CD4-positive, alpha-beta T cell treated with Interleukin-15 for 4 hours (primary cell): ENCODE results near the gene KRT32.
"Not testable (repeated sequence)": the region's sequence is repeated elsewhere in the genome, so short reads cannot be mapped to it uniquely, and the experiment has no call there.

Source experiments
- DNase-seq: peaks from one replicate; pipeline ENCODE4 v3.0.0-alpha.2; 2020; ENCODE audit warnings: low spot score

KRT32 gene

DNA sequence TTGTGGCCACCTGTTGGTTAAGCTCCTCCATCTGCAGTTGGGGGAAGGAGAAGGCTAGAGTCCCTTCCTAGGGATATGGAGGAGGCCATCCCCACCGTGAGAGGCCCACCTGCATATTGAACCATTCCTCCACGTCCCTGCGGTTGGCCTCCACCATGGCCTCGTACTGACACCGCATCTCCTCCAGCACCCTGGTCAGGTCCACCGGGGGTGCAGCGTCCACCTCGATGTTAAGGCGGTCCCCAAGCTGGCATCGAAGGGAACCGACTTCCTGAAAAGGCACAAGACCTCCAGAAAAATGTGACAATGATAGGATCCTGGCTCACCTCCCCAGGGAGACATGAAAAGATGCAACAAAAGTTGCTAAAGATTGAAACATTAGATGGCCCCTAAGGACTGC lies 3.0 kb downstream of the KRT32 start:
- no peak for DNase-seq

DNA sequence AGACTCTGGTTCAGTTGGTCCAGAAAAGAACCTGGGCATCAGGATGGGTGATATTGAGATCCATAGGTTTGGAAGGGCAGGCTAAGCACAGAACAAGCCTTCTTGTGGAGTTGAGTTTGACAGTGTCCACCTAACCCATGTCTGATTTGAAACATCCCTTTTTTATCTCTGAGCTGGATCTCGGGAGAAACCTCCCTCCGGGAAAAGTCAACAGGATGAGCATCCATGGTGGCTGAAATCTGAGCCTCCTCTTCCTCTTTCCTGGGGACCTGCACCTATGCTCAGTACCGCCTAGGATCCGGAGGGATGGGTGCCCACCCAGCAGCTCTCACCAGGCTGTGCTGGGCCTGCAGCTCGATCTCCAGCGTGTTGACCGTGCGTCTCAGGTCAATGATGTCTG lies 3.4 kb downstream of the KRT32 start:
- no peak for DNase-seq

DNA sequence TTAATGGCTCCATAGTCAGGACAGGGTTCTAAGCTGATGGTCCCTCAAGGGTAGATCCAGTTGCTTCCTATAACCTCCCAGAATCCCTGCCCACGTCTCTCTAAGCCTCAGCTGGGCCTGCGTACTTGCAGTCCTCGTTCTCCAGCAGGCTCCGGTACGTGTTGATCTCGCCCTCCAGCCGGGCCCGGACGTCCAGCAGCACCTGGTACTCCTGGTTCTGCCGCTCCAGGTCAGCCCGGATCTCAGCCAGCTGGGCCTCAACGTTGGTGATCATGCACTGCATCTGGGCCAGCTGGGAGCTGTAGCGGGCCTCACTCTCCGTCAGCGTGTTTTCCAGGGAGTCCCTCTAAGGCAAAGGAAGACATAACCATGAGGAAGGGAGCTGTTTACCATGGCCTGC lies 4.5 kb downstream of the KRT32 start:
- no peak for DNase-seq

- no peak for DNase-seq
Measured at GRCh38 chr17:41457676-41458075, 9.5 kb downstream of the KRT32 start.

DNA sequence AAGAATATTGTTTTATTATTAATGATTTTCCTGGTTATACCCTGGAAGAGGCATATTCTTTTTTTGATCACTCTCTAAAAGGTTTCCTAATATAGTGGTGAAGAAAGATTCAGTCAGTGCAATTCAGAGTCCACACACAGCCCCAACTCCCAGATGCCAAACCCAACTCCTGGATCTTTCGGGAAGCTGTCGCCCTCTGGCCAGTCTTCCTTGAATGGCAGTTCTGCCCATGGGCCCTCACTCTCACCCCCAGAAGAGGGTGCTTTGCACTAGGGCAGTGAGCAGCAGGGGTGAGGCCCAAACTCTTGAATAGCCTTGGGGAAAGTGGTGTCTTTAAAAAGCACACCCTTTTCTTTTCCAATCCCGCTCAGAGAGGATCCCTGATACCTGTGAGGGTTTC lies 11.0 kb downstream of the KRT32 start:
- DNase-seq, result no peak

GRCh38 chr17:41455236-41455635 lies 11.9 kb downstream of the KRT32 start:
- no peak for DNase-seq

DNA sequence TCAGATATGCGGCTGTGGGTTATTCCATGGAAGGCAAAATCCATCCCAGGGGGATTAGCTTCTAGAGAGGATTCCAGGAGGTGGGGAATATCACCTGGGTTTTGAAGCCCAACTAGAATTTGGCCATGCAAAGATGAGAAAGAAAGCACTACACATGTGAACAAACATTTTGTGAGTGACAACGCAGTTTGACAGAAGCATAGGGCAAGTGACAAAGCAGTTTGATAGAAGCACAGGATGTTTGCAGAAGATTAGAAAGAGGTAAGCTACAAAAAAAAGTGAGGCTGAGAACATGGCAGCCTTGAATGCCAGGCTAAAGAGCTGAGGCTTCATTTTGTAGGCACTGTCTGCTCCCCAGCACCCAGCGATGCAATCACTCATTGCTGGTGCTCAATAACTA lies 14.1 kb downstream of the KRT32 start:
- DNase-seq, result no peak

- DNase-seq, result no peak
Measured at GRCh38 chr17:41452281-41452680, 14.9 kb downstream of the KRT32 start.

DNA sequence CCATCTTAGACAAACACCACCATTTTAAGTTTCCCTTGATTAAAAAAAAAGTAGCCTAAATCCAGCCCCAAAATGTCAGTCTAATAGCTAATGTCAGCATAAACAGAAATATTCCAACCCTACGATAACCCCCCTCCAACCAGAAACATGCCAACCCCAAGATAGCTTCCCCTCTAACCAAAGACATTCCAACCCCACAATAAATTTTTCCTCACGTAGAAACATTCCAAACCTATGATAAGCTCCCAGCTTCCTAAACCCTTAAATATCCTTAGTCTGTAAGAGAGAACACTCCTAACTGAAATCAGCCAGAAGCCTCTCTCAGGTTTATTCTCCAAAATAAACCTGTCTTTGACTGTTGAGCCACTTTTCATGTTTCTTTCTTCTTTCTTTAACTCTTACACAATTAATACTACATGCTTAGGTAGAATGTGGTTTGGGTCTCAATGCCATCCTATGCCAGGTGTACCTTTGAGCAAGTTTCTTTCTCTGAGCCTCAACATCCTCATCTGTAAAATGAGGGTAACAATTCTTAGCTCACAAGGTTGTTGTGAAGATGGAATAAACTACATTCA lies 15.9 kb downstream of the KRT32 start:
- DNase-seq, result no peak

- no peak for DNase-seq
Measured at GRCh38 chr17:41449008-41449407, 18.2 kb downstream of the KRT32 start.

DNA sequence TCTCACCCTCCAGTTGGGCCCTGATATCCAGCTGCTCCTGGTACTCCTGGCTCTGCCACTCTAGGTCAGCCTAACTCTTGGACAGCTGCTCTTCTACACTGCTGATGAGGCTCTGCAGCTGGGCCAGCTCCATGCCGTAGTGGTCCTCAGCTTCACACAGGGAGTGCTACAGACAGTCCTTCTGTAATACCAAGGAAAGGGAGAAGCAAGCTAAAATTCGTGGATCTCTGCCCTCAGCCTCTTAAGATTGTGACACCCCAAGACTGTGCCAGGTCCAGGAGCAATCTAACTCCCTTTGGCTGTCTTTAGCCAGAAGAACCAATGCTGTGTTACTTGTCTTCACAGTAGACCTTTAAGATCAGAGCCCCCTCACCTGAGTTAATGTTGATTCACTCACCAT lies 18.7 kb downstream of the KRT32 start:
- no peak for DNase-seq

DNA sequence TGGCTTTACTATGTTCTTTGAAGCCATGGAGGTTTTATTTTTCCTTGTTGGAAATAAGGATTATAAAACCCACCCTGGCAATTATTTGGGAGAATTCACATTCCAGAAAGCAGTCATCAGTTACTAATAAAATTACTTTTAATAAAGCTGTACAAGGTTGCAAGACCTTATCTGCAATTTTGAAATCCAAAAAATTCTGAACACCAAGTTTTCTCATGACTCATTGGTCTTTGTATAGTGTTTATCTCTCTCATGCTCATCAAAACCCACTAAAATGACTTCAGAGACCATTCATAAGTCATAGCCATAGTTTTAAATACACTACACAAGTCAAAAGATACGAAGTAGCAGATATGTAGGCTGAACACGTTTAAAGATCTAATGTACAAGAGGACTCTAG lies 20.4 kb downstream of the KRT32 start:
- no peak for DNase-seq

DNA sequence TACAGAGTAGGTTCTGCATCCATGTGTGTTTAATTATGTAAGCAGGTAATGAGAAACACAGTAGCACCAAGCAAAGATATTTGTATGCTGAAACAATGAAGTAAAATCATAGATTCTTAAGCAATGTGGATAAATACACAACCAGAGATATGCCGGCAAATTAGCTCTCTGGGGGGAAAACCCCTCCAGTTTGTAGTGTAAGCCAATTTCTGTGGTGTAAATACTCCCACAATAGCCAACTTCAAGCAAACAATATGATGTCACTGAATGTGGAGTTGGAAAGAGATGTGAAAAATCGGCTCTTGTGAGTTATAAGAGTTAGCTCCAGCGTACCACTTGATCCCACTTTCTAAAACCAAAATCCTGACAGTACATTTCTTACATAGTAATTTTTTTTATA lies 22.5 kb downstream of the KRT32 start:
- no peak for DNase-seq

DNA sequence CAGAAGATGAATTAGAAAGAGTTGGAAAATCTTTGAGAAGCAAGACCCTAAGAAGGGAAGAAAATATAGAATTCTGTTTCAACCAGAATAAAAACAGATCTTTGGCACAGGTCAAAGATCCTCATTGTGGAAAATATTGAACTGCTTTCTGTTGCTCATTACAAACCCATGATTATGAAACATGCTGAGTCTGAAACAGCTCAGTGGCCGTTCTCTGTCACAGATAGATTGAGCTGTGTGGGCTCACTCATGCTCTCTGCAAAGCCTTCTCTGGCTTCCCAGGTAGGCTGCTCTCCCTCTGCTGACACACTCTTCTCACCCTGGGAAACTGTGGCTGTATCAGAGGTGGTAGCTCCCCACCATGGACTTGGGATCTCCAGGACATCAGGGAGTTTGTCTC lies 23.0 kb downstream of the KRT32 start:
- DNase-seq, result no peak

DNA sequence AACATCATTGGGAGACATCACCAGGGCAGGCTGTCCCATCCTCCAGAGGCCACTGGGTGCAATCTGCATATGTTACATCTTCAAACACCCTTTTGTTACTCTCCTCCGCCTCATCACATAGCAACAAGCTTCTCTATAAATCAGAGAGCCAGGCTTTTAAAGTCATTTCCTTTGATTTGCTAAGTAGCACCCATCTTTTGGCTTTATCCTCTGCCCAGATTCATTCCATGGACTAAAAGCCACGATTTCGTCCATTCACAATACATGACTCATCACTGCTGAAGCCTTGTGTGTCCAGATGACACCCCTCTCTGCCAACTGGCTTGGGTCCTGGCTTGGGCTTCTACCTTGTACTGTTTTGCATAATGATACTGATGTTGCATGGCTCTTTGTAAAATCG lies 24.4 kb downstream of the KRT32 start:
- no peak for DNase-seq

DNA sequence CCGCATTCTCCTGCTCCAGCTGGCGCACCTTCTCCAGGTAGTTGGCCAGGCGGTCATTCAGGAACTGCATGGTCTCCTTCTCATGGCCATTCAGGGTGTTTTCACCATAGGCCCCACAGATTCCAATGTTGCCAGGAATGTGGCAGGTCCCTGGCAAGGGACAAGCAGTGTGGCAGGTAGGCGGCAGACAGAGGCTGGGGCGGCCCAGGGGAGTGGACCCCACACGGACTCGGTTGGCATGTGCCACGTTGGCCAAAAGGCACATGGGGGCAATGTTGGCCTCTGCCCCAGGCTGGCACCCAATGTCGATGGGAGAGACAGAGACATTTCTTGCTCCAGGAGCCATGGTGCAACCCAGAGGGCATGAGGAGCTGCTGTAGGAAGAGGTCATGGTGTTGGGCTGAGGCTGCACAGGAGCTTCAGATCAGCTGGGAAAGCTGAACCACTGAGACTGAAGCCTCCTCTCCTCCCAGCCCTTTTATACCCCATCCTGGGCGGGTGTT lies 26.6 kb downstream of the KRT32 start, which contains the start of gene KRT38:
Gene KRT38 (minus strand): TSS at position 453 of the 503 bp plus-strand sequence. CDS start 62 bp downstream, at position 391.
- no peak for DNase-seq

DNA sequence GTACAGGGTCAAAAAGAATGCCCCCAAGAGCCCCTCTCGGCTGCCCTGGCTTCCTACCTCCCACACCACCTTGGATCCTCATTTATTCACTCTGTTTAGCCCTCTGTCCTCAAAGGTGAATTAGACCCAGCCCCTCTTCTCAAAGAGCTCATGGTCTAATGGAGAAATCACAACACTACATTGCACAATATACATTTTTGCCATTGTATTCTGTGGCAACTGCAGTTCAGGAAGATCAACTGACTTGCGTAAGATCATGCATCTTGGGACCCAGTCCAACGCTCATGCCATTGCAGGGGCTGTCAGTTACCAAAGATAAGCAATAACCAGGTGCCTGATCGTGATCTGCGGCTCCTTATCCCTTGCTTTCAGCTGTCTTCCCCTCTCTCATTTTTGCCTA lies 27.8 kb downstream of the KRT32 start:
- DNase-seq, result no peak

- no peak for DNase-seq
Measured at GRCh38 chr17:41437769-41438168, 29.4 kb downstream of the KRT32 start.

GRCh38 chr17:41437254-41437653 lies 29.9 kb downstream of the KRT32 start:
- no peak for DNase-seq

DNA sequence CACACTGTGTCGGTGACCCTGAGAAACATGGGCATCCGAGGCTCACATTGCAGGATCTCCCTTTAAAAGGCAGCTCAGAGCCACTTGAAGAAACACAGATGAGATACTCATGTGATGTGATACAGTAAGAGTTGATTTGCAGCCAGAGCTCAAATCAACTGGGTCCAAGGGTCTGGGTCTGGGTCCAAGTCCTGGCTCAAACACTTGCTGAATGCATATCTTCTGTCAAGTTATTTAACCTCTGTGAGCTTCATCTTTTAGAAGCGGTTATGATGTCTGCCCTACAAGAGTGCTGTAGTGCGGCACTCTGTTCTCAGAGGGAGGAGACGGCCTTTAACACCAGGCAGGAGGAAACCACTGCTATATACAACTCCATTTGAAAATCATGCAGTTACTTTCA lies 32.8 kb downstream of the KRT32 start:
- no peak for DNase-seq

- no peak for DNase-seq
Measured at GRCh38 chr17:41434005-41434404, 33.2 kb downstream of the KRT32 start.

DNA sequence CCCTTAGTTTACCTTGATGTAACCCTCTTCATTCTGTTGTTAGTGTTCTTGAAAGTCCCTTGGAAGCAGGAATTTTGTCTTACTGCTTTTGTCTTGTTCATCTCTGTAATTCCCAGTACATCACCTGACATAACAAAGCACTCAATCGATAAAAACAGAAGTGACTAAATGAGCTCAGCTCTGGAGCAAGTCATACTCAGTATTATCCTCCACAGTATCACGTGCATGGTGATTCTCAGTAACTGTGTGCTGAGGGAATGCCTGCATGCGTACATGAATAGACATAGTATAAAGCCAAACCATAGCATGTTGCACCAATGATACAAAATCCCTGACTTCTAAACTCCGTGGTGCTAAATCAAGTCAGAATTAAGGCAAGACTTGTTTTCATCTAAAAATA lies 33.6 kb downstream of the KRT32 start:
- no peak for DNase-seq

- DNase-seq, result not testable (repeated sequence)
Measured at GRCh38 chr17:41430376-41430775, 36.8 kb downstream of the KRT32 start.

DNA sequence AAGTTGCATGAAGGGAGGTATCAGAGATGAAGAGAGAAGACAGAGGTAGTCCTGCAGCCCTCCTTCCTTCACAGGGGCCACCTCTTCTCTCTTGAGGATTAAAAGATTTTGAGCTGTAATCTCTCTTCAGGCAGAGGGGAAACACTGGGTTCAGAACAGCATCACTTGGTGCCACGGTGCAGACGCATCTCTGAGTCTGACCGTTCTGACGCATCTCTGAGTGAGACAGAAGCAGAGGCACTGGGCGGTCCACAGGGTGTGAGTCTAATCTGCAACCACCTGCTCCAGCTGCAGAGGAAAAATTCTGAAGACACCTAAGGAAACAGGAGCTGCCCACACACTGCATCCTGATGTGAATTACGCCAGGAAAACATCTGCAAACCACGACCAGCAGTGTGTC lies 37.5 kb downstream of the KRT32 start:
- no peak for DNase-seq
